Esophagus muscularis mucosa (tissue), 3 donors: ENCODE data around the gene EEF2K.

Experiments
- POLR2A ChIP-seq: fragments of 450-650 bp; IDR thresholded peaks from one replicate; pipeline ENCODE4 v1.6.1; 2017; ENCODE audit warnings: antibody characterized with exemption, moderate library complexity, mild to moderate bottlenecking, low read depth
- POLR2AphosphoS5 ChIP-seq, 2 donors: sonication (generic); formaldehyde crosslinking; IDR thresholded peaks; one replicate each; pipeline ENCODE4 v1.6.1; 2017; ENCODE audit warnings: antibody characterized with exemption in 2 of 2
- TF ChIP-seq, protein P1 (sequence below), 3 experiments: fragments of 200-600 bp in 2 of 3; fragments of 450-650 bp in 1 of 3; sonication (generic) in 2 of 3; IDR thresholded peaks; one replicate each; pipeline ENCODE4 v1.5.1; 2017 to 2019; ENCODE audit warnings: antibody characterized with exemption in 3 of 3, mild to moderate bottlenecking in 2 of 3, moderate library complexity in 1 of 3

DNA sequence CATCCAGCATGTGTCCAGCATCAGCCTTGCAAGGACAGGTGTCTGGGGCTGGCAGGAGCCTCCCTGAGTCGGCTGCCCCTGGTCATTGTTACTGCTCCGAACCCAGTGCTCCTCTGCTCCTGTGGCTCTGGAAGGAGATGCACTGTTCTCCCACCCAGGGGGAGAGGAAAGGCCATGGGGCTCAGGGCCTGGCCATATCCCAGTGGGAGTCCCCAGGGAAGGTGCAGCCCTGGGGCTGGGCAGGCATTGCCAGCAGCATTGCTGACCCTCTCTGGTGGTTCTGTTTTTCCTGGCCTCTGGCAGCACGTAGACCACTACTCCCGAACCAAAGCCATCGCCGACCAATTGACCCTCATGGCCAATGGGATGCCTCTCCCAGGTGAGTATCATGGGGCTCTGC lies 34.1 kb upstream of the EEF2K start:
- TF ChIP-seq, protein P1, sequence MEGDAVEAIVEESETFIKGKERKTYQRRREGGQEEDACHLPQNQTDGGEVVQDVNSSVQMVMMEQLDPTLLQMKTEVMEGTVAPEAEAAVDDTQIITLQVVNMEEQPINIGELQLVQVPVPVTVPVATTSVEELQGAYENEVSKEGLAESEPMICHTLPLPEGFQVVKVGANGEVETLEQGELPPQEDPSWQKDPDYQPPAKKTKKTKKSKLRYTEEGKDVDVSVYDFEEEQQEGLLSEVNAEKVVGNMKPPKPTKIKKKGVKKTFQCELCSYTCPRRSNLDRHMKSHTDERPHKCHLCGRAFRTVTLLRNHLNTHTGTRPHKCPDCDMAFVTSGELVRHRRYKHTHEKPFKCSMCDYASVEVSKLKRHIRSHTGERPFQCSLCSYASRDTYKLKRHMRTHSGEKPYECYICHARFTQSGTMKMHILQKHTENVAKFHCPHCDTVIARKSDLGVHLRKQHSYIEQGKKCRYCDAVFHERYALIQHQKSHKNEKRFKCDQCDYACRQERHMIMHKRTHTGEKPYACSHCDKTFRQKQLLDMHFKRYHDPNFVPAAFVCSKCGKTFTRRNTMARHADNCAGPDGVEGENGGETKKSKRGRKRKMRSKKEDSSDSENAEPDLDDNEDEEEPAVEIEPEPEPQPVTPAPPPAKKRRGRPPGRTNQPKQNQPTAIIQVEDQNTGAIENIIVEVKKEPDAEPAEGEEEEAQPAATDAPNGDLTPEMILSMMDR (IDR thresholded peaks at IDR 0.05), result no peak
- TF ChIP-seq POLR2AphosphoS5 (IDR thresholded peaks at IDR 0.05), result no peak
- TF ChIP-seq POLR2A, result no peak
